Psoas muscle (tissue), 8 donors: ENCODE results near the gene HDHD3. TPM values are rescaled to one million over a fixed set of nuclear protein-coding genes. Genes with fewer than 3 reads are reported as not detected.

Source experiments
- ATAC-seq, 4 donors: fragments of 200-7000 bp; cut with Tn5 transposase; one replicate each; pipeline ENCODE4 v1.9.1; 2020; ENCODE audit warnings: moderate library complexity in 3 of 4, mild to moderate bottlenecking in 2 of 4
- DNase-seq, 2 donors: peaks; one replicate each; pipeline ENCODE4 v3.0.0-alpha.2; 2020
- H3K27ac ChIP-seq: fragments of 200-600 bp; one replicate; pipeline ENCODE4 v1.8.0; 2022
- H3K27me3 ChIP-seq, 3 donors: fragments of 200-600 bp in 1 of 3; one replicate each; pipeline versions ENCODE4 v1.6.1 to v1.8.0; 2013 to 2022; ENCODE audit warnings: low read length in 2 of 3, mild to moderate bottlenecking in 2 of 3, moderate library complexity in 1 of 3; ENCODE audit not compliant: insufficient read depth in 3 of 3
- H3K36me3 ChIP-seq, 2 donors: fragments of 200-600 bp in 1 of 2; one replicate each; pipeline versions ENCODE4 v1.6.1 to v1.8.0; 2013 to 2022; ENCODE audit warnings: low read depth in 1 of 2, mild to moderate bottlenecking in 1 of 2, moderate library complexity in 1 of 2; ENCODE audit not compliant: insufficient read depth in 1 of 2
- H3K4me1 ChIP-seq: fragments of 200-600 bp; one replicate; pipeline ENCODE4 v1.8.0; 2022
- H3K4me3 ChIP-seq: fragments of 200-600 bp; one replicate; pipeline ENCODE4 v1.8.0; 2022; ENCODE audit warnings: mild to moderate bottlenecking
- H3K9me3 ChIP-seq: fragments of 200-600 bp; one replicate; pipeline ENCODE4 v1.8.0; 2022
- WGBS, 3 donors: extraction: QIAGEN DNeasy Blood & Tissue Kit; methylation state at CpG; one replicate each; pipeline versions ENCODE4 v1.1.6 to v1.1.7; 2013; 5-methylcytosine and 5-hydroxymethylcytosine counted together
- intact Hi-C, 2 donors: fragments of 100-400 bp; cut with DNase I; formaldehyde crosslinking; loops; one replicate each; pipeline versions ENCODE4 v1.11.0 to v1.14.2; 2022
- polyA plus RNA-seq, 3 donors: library from polyadenylated mRNA; stranded (reverse); fragments of 200-250 nt; gene quantifications; one replicate each; pipeline ENCODE4 v1.2.3, GENCODE V29; 2013
- total RNA-seq, 4 donors: library from RNA; stranded (reverse); fragmentation: NEBNext Ultra II Directional in 2 of 4; extraction: Animal tissue kit (Norgen Biotek cat#: 25700) in 2 of 4; gene quantifications; one replicate each; pipeline versions ENCODE4 v1.2.1 to v1.2.4, GENCODE V29; 2021 to 2023
- TF ChIP-seq, protein P1 (sequence below): fragments of 200-600 bp; IDR thresholded peaks from one replicate; pipeline ENCODE4 v1.8.0; 2022; ENCODE audit warnings: antibody characterized with exemption
- donor health status: healthy with polysubstance abuse.
- donor health status: DM: no; HTN: no; CAD: no; lungs with moderate emphysema.
- donor health status: Bipolar disorder and iron deficiency.
- donor health status: healthy.
- donor health status: DM: yes; HTN: yes; CAD: no.
- donor health status: DM: no; HTN: no; CAD: no.
- donor health status: DM: no; HTN: no; CAD: no.
- donor health status: DM: yes; HTN: yes; CAD: no.

Gene HDHD3
- total and polyA plus RNA-seq, 7 donors, result 7.0 to 14.9 (median 9.8) TPM

DNA sequence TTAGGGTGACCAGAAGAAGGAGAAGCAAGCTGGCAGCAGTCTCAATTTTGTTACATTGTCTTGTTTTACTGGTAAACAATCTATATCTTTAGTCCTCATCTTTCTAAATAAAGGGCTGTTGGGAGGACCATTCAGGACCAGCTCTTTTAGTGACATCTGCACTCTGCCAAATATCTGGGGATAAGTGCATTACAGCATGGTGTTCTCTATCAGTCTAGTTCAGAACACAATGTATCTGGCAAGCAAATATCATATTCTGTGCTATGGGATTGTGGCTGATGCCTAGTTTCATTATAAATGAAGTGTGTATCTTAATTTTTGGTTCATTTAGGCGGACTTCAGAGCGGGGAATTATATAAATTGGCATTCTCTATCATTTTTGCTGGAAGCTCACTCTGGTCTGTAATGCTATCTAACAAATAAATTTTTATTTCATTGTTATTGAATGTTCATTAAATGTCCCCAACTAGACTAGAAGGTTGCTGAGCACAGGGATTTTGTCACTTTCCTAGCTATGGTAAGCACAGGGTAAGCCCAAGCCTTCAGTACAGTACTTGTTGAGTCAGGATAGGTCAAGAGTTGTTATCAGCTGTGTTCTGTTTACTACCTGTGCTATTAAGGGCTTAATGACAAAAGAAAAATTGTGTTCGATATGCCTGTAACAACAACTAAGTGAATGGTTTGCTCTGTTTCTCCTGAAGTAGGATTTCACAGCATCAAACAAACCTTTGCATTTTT lies 48.6 kb downstream of the HDHD3 start:
- Histone ChIP-seq H3K9me3 (no peaks in the 10 kb centered on the region), H3K4me3 (no peak overlapping the region), H3K4me1 (no peaks in the 10 kb centered on the region), H3K36me3 (no peaks in the 10 kb centered on the region), H3K27ac (no peak overlapping the region), H3K27me3 (no peaks in the 10 kb centered on the region)
- 93 to 98% (median 96%) methylated on average over 3 of the region's 3 CpGs for WGBS, 3 donors
- no peak for DNase-seq
- TF ChIP-seq, protein P1, sequence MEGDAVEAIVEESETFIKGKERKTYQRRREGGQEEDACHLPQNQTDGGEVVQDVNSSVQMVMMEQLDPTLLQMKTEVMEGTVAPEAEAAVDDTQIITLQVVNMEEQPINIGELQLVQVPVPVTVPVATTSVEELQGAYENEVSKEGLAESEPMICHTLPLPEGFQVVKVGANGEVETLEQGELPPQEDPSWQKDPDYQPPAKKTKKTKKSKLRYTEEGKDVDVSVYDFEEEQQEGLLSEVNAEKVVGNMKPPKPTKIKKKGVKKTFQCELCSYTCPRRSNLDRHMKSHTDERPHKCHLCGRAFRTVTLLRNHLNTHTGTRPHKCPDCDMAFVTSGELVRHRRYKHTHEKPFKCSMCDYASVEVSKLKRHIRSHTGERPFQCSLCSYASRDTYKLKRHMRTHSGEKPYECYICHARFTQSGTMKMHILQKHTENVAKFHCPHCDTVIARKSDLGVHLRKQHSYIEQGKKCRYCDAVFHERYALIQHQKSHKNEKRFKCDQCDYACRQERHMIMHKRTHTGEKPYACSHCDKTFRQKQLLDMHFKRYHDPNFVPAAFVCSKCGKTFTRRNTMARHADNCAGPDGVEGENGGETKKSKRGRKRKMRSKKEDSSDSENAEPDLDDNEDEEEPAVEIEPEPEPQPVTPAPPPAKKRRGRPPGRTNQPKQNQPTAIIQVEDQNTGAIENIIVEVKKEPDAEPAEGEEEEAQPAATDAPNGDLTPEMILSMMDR, result no peak
- intact Hi-C loops, result no loop called here
- ATAC-seq, result no peak

DNA sequence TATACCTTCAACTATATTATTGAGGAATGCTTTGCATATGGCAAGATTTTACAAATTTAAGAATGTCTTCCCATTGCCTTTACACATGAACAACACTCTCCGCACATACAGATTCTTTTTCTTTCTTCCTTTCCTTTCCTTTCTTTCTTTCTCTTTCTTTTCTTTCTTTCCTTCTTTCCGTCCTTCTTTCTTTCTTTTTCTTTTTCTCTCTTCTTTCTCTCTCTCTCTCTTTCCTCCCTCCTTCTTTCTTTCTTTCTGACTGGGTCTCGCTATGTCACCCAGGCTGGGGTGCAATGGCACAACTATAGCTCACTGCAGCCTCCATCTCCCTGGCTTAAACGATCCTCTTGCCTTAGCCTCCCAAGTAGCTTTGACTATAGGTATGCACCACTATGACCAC lies 50.6 kb downstream of the HDHD3 start:
- Histone ChIP-seq H3K9me3 (no peaks in the 10 kb centered on the region), H3K27ac (no peak overlapping the region), H3K4me1 (no peaks in the 10 kb centered on the region), H3K36me3 (no peaks in the 10 kb centered on the region), H3K27me3 (no peaks in the 10 kb centered on the region), H3K4me3 (no peak overlapping the region)
- TF ChIP-seq, protein P1, result no peak
- intact Hi-C loops, result no loop called here
- no peak for DNase-seq
- ATAC-seq, result no peak
- 95 to 99% (median 95%) methylated on average over 4 of the region's 4 CpGs for WGBS, 3 donors

Other genes starting within 250 kb of the HDHD3 start
- gene SLC31A2, start 226.0 kb downstream of the HDHD3 start, total RNA-seq, result 10 to 100 TPM in 3 of 4 donors, 1 to 10 TPM in 1; 10.0 to 21.5 (median 16.2) TPM
- 10 to 100 TPM; 11.5 to 35.4 (median 31.7) TPM for gene SLC31A2, start 226.0 kb downstream of the HDHD3 start, polyA plus RNA-seq
- gene FKBP15, start 155.7 kb downstream of the HDHD3 start, total RNA-seq, result 10 to 100 TPM; 13.6 to 18.4 (median 17.9) TPM
- gene FKBP15, start 155.7 kb downstream of the HDHD3 start, polyA plus RNA-seq, result 10 to 100 TPM; 10.5 to 15.8 (median 11.0) TPM
- gene SLC31A1, start 155.4 kb downstream of the HDHD3 start, total RNA-seq, result 1 to 10 TPM; 4.1 to 6.7 (median 4.8) TPM
- gene SLC31A1, start 155.4 kb downstream of the HDHD3 start, polyA plus RNA-seq, result 10 to 100 TPM in 1 of 3 donors, 1 to 10 TPM in 2; 3.3 to 10.2 (median 9.5) TPM
- 10 to 100 TPM; 22.4 to 25.6 (median 24.0) TPM for gene CDC26, start 101.4 kb downstream of the HDHD3 start, total RNA-seq
- gene CDC26, start 101.4 kb downstream of the HDHD3 start, polyA plus RNA-seq, result 100 to 1,000 TPM in 1 of 3 donors, 10 to 100 TPM in 2; 53.2 to 112 (median 75.0) TPM
- 10 to 100 TPM; 10.9 to 22.5 (median 19.8) TPM for gene PRPF4, start 101.3 kb downstream of the HDHD3 start, total RNA-seq
- gene PRPF4, start 101.3 kb downstream of the HDHD3 start, polyA plus RNA-seq, result 10 to 100 TPM; 12.2 to 33.4 (median 30.4) TPM
- gene RNF183, start 73.6 kb downstream of the HDHD3 start, total RNA-seq, result not detected
- under 1 TPM in 1 of 3 donors, not detected in 2; 0.05 TPM for gene RNF183, start 73.6 kb downstream of the HDHD3 start, polyA plus RNA-seq
- gene WDR31, start 36.7 kb downstream of the HDHD3 start, total RNA-seq, result 1 to 10 TPM; 1.7 to 6.9 (median 2.4) TPM
- gene WDR31, start 36.7 kb downstream of the HDHD3 start, polyA plus RNA-seq, result 1 to 10 TPM in 1 of 3 donors, under 1 TPM in 2; 0.66 to 2.7 (median 0.76) TPM
- gene BSPRY, start 27.4 kb downstream of the HDHD3 start, total RNA-seq, result not detected
- under 1 TPM in 2 of 3 donors, not detected in 1; 0.03 TPM for gene BSPRY, start 27.4 kb downstream of the HDHD3 start, polyA plus RNA-seq
- 10 to 100 TPM; 13.1 to 29.0 (median 19.8) TPM for gene ALAD, start 24.3 kb upstream of the HDHD3 start, total RNA-seq
- 10 to 100 TPM; 13.7 to 43.1 (median 17.3) TPM for gene ALAD, start 24.3 kb upstream of the HDHD3 start, polyA plus RNA-seq
- 10 to 100 TPM; 29.8 to 50.4 (median 38.5) TPM for gene POLE3, start 33.7 kb upstream of the HDHD3 start, total RNA-seq
- 100 to 1,000 TPM in 1 of 3 donors, 10 to 100 TPM in 2; 45.4 to 173 (median 98.5) TPM for gene POLE3, start 33.7 kb upstream of the HDHD3 start, polyA plus RNA-seq
- under 1 TPM in 1 of 4 donors, not detected in 3; 0.73 TPM for gene C9orf43, start 33.8 kb upstream of the HDHD3 start, total RNA-seq
- gene C9orf43, start 33.8 kb upstream of the HDHD3 start, polyA plus RNA-seq, result under 1 TPM in 2 of 3 donors, not detected in 1; 0.07 to 0.79 TPM
- gene RGS3, start 86.7 kb upstream of the HDHD3 start, total RNA-seq, result 10 to 100 TPM; 10.6 to 38.1 (median 18.3) TPM
- gene RGS3, start 86.7 kb upstream of the HDHD3 start, polyA plus RNA-seq, result 10 to 100 TPM in 2 of 3 donors, 1 to 10 TPM in 1; 7.1 to 18.4 (median 12.8) TPM